Activated naive CD4-positive, alpha-beta T cell treated with anti-CD3 and anti-CD28 coated beads, Interleukin-2, amount 50 U/mL, for 72 hours (primary cell): ENCODE data around the gene KCNJ10. TPM values are rescaled to one million over a fixed set of nuclear protein-coding genes. Genes with fewer than 3 reads are reported as not detected.

ENCODE experiments used
- ATAC-seq, 2 donors: fragments of 150-1000 bp; cut with Tn5 transposase; 2 replicates each; pipeline ENCODE4 v1.10.0; 2021; ENCODE audit warnings: mild to moderate bottlenecking in 2 of 2, moderate library complexity in 2 of 2
- DNase-seq, 2 donors: peaks; one replicate each; pipeline ENCODE4 v3.0.0; 2021 to 2022; ENCODE audit warnings: low spot score in 2 of 2
- H3K27ac Mint-ChIP-seq, 2 donors: one replicate each; pipeline ENCODE4 v1.8.0; 2022; ENCODE audit warnings: mild to moderate bottlenecking in 2 of 2, mixed read lengths in 2 of 2
- H3K36me3 Mint-ChIP-seq, 2 donors: one replicate each; pipeline ENCODE4 v1.8.0; 2022; ENCODE audit warnings: mixed read lengths in 2 of 2
- H3K9me3 Mint-ChIP-seq, 2 donors: one replicate each; pipeline ENCODE4 v1.8.0; 2022; ENCODE audit warnings: mixed read lengths in 2 of 2
- total RNA-seq, 2 donors: library from RNA; stranded (reverse); gene quantifications; one replicate each; pipeline ENCODE4 v1.2.3, GENCODE V29; 2022

Gene KCNJ10
- total RNA-seq, 2 donors from 2014 or later = not detected

DNA sequence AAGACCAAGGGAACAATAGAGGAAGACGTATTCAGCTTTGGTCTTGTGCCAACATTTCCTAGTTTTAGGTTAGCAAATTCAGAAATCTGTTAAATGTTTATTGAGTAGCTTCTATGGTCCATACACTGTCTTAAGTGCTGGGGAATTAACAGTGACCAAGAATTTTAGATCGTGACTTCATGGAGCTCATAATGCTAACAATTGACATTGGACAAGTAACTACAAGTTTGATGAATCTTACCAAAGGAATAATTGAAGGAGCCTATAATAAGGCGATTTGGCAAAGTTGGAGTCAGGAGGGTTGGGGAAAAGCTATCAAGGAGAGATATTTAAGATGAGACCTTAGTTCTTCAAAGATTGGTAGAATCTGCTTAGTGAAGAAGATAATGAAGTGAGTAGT lies 114.5 kb downstream of the KCNJ10 start:
- Mint-ChIP-seq H3K27ac (no peak overlapping the region), H3K9me3 (no peaks in the 10 kb centered on the region), H3K36me3 (no peaks in the 10 kb centered on the region)
- no peak for ATAC-seq
- no peak for DNase-seq

GRCh38 chr1:159953536-159954515 lies 116.1 kb downstream of the KCNJ10 start, which contains the start of gene SLAMF9:
Gene SLAMF9 (minus strand): TSS chr1:159954237. CDS start chr1:159954137, 100 bp downstream.
- no peaks in the 10 kb centered on the region for H3K9me3 Mint-ChIP-seq
- H3K27ac Mint-ChIP-seq = no peak within 1 kb of the TSS
- H3K36me3 Mint-ChIP-seq = no peaks in the 10 kb centered on the region
- DNase-seq (no peak), ATAC-seq (no peak)

DNA sequence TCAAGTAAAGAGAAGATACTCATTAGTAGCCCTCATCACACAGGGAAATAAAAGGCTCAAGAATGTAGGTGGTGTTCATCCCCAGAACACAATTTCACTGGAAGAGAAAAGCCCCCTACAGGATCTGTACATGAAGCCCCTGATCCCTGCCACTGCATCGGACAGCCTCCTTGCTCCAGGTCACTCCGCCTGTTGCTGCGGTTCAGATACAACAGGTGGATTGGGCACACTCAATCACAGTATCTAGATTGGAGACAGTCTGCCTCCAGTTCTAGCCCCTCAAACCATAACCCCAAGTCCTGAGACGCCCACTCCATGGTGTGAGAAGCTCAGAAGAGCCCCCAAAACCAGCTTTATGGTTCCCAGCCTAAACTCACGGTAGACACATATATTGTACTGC lies 117.0 kb downstream of the KCNJ10 start:
- no peaks in the 10 kb centered on the region for H3K36me3 Mint-ChIP-seq
- ATAC-seq = no peak
- H3K9me3 Mint-ChIP-seq = no peaks in the 10 kb centered on the region
- H3K27ac Mint-ChIP-seq = no peak overlapping the region
- DNase-seq = no peak

GRCh38 chr1:159951551-159951950 lies 118.4 kb downstream of the KCNJ10 start:
- Mint-ChIP-seq H3K9me3 (no peaks in the 10 kb centered on the region), H3K36me3 (no peaks in the 10 kb centered on the region), H3K27ac (no peak overlapping the region)
- ATAC-seq (no peak), DNase-seq (no peak)

GRCh38 chr1:159951016-159951415 lies 118.9 kb downstream of the KCNJ10 start:
- no peak for DNase-seq
- no peak for ATAC-seq
- no peak overlapping the region for H3K27ac Mint-ChIP-seq
- H3K36me3 Mint-ChIP-seq = no peaks in the 10 kb centered on the region
- no peaks in the 10 kb centered on the region for H3K9me3 Mint-ChIP-seq

DNA sequence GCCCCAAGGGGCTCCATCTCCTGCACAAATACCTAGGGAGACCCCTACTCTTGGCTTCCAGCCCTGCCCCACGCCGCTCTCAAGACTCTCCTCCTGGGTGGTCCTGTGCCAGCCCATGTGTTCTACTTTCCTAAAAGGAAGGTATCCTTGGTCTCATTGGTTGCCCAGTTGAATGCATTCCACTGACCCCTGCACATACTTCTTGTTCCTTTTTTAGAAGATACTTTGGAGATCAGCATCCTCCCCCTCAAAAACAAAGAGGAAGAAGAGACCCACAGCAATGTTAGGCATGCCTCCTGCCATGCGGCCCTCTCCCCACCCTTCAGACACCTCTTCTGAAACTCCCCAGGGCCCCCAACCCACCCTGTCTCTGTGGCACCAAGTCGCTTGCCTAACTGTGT lies 120.0 kb downstream of the KCNJ10 start:
- ATAC-seq (no peak), DNase-seq (no peak)
- H3K9me3 Mint-ChIP-seq = no peaks in the 10 kb centered on the region
- no peak overlapping the region for H3K27ac Mint-ChIP-seq
- H3K36me3 Mint-ChIP-seq = no peaks in the 10 kb centered on the region

DNA sequence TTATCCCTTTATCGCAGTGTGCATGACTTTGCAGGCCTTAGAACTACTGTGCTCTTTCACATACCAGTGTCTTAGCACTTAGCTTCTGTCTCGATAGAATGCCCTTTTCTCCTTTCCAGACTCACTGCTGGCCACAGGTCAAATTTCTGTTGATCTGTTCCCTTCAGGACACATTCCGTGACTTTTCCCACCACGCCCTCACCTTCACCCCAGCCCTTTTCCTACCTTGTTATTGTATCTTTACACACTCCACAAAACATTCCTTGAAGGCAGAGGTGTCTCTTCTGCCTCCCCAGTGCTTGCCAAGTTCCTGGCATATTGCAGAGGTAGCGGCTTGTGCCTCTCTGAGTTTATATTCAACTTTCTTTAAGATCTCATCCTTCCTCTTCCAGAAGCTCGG lies 120.8 kb downstream of the KCNJ10 start:
- Mint-ChIP-seq H3K27ac (no peak overlapping the region), H3K9me3 (no peaks in the 10 kb centered on the region), H3K36me3 (no peaks in the 10 kb centered on the region)
- ATAC-seq = no peak
- DNase-seq = no peak

Other genes starting within 250 kb of the KCNJ10 start
- gene SLAMF8, start 243.3 kb downstream of the KCNJ10 start, total RNA-seq = under 1 TPM in 1 of 2 donors, not detected in 1; 0.21 TPM
- gene VSIG8, start 207.5 kb downstream of the KCNJ10 start, total RNA-seq = under 1 TPM in 1 of 2 donors, not detected in 1; 0.18 TPM
- 1 to 10 TPM; 1.2 to 2.8 TPM for gene CFAP45, start 170.0 kb downstream of the KCNJ10 start, total RNA-seq
- gene TAGLN2, start 144.7 kb downstream of the KCNJ10 start, total RNA-seq = 100 to 1,000 TPM; 391 to 559 TPM
- not detected for gene IGSF9, start 124.5 kb downstream of the KCNJ10 start, total RNA-seq
- not detected for gene SLAMF9, start 115.9 kb downstream of the KCNJ10 start, total RNA-seq
- gene PIGM, start 38.2 kb downstream of the KCNJ10 start, total RNA-seq = 1 to 10 TPM; 3.6 to 5.3 TPM
- under 1 TPM in 1 of 2 donors, not detected in 1; 0.06 TPM for gene KCNJ9, start 11.4 kb upstream of the KCNJ10 start, total RNA-seq
- gene IGSF8, start 28.5 kb upstream of the KCNJ10 start, total RNA-seq = 10 to 100 TPM; 29.9 to 35.2 TPM
- not detected for gene ATP1A2, start 45.6 kb upstream of the KCNJ10 start, total RNA-seq
- not detected for gene ATP1A4, start 81.4 kb upstream of the KCNJ10 start, total RNA-seq
- gene CASQ1, start 120.4 kb upstream of the KCNJ10 start, total RNA-seq = not detected
- gene PEA15, start 135.2 kb upstream of the KCNJ10 start, total RNA-seq = 10 to 100 TPM; 37.2 to 53.7 TPM
- 100 to 1,000 TPM; 124 to 170 TPM for gene DCAF8, start 192.4 kb upstream of the KCNJ10 start, total RNA-seq
- 10 to 100 TPM; 44.8 to 74.9 TPM for gene PEX19, start 215.0 kb upstream of the KCNJ10 start, total RNA-seq